SK-N-SH (cell line): ENCODE results near the gene LEFTY1. TPM values are rescaled to one million over a fixed set of nuclear protein-coding genes. Genes with fewer than 3 reads are reported as not detected.

ENCODE experiments used
- CTCF ChIA-PET: fragments of 300-600, 350-600 bp; formaldehyde crosslinking; extraction: SDS; loops from one replicate; lab custom pipeline; 2021; lab: Yijun Ruan, JAX
- POLR2A ChIA-PET: fragments of 350-600 bp; sonication (Branson Sonifier 250); formaldehyde crosslinking; extraction: SDS; loops from one replicate; lab custom pipeline; 2020; ENCODE audit warnings: antibody characterized with exemption, inconsistent platforms; lab: Yijun Ruan, JAX
- DNase-seq: peaks from one replicate; pipeline ENCODE4 v3.0.0; 2012
- H2AFZ ChIP-seq: fragments of 200-600 bp; sonication (generic); 2 replicates; pipeline ENCODE4 v1.8.1; 2016; ENCODE audit warnings: antibody characterized with exemption, mild to moderate bottlenecking, low read depth
- H3F3A ChIP-seq: fragments of 200-600 bp; sonication (generic); replicated peaks from 2 replicates; pipeline ENCODE3; 2016; ENCODE audit warnings: antibody characterized with exemption, mild to moderate bottlenecking; ENCODE audit not compliant: insufficient read depth
- H3K27ac ChIP-seq, 2 experiments: fragments of 200-500 bp in 1 of 2; fragments of 200-600 bp in 1 of 2; sonication (Bioruptor generic) in 1 of 2; sonication (generic), shearing (Covaris generic) in 1 of 2; 2 replicates each; pipeline versions ENCODE4 v1.5.1 to v1.6.1; 2014 to 2016; ENCODE audit warnings: low read depth in 2 of 2, inconsistent platforms in 1 of 2, low read length in 1 of 2, mild to moderate bottlenecking in 1 of 2, mixed read lengths in 1 of 2
- H3K27me3 ChIP-seq: fragments of 200-600 bp; sonication (generic), shearing (Covaris generic); 2 replicates; pipeline ENCODE4 v1.6.1; 2016; ENCODE audit warnings: mixed run types; ENCODE audit not compliant: insufficient read depth
- H3K36me3 ChIP-seq, 2 experiments: fragments of 200-500 bp in 1 of 2; fragments of 200-600 bp in 1 of 2; sonication (Bioruptor generic) in 1 of 2; sonication (generic) in 1 of 2; replicated peaks in 1 of 2; 2 replicates each; pipeline versions ENCODE3 to v1.5.1; 2014 to 2016; ENCODE audit warnings: low read length in 1 of 2, mild to moderate bottlenecking in 1 of 2; ENCODE audit not compliant: insufficient read depth in 2 of 2, control insufficient read depth in 1 of 2
- H3K4me1 ChIP-seq, 2 experiments: fragments of 200-500 bp in 1 of 2; fragments of 200-600 bp in 1 of 2; sonication (Bioruptor generic) in 1 of 2; sonication (generic), shearing (Covaris generic) in 1 of 2; 2 replicates each; pipeline versions ENCODE4 v1.5.1 to v1.6.1; 2014 to 2016; ENCODE audit warnings: low read depth in 1 of 2, low read length in 1 of 2, mixed run types in 1 of 2; ENCODE audit not compliant: insufficient read depth in 2 of 2, control insufficient read depth in 1 of 2
- H3K4me2 ChIP-seq: fragments of 200-600 bp; sonication (generic), shearing (Covaris generic); 2 replicates; pipeline ENCODE4 v1.6.1; 2017; ENCODE audit warnings: mixed run types
- H3K4me3 ChIP-seq, 2 experiments: fragments of 200-500 bp in 1 of 2; fragments of 200-600 bp in 1 of 2; sonication (Bioruptor generic) in 1 of 2; sonication (generic), shearing (Covaris generic) in 1 of 2; 2 replicates each; pipeline versions ENCODE4 v1.5.1 to v1.8.1; 2014 to 2016; ENCODE audit warnings: low read depth in 2 of 2, inconsistent platforms in 1 of 2, low read length in 1 of 2, mild to moderate bottlenecking in 1 of 2, mixed read lengths in 1 of 2, moderate library complexity in 1 of 2
- H3K79me2 ChIP-seq: fragments of 200-600 bp; sonication (generic); 2 replicates; pipeline ENCODE4 v1.8.1; 2017; ENCODE audit warnings: mild to moderate bottlenecking; ENCODE audit not compliant: insufficient read depth
- H3K9ac ChIP-seq: fragments of 200-600 bp; sonication (generic); 2 replicates; pipeline ENCODE4 v1.6.1; 2017; ENCODE audit warnings: mixed run types
- H3K9me2 ChIP-seq: fragments of 200-600 bp; sonication (generic); 2 replicates; pipeline ENCODE4 v1.6.1; 2017; ENCODE audit warnings: mixed run types
- H3K9me3 ChIP-seq: fragments of 200-600 bp; sonication (generic); 2 replicates; pipeline ENCODE4 v1.6.1; 2017; ENCODE audit warnings: mixed run types, mild to moderate bottlenecking, moderate library complexity
- H4K20me1 ChIP-seq: fragments of 200-600 bp; sonication (generic); 2 replicates; pipeline ENCODE4 v1.6.1; 2017; ENCODE audit warnings: mild to moderate bottlenecking, mixed run types; ENCODE audit not compliant: insufficient read depth
- CHD2 ChIP-seq: fragments of 150-350 bp; IDR thresholded peaks from 2 replicates; pipeline ENCODE4 v1.6.1; 2018; ENCODE audit warnings: low read length; ENCODE audit not compliant: partially characterized antibody
- ELF1 ChIP-seq: IDR thresholded peaks from 2 replicates; pipeline ENCODE4 v1.4.0; 2012
- FOSL2 ChIP-seq: IDR thresholded peaks from 2 replicates; pipeline ENCODE4 v1.4.0; 2012; ENCODE audit warnings: low read depth, mild to moderate bottlenecking, moderate library complexity, borderline replicate concordance
- FOXM1 ChIP-seq: IDR thresholded peaks from 2 replicates; pipeline ENCODE4 v1.4.0; 2012; ENCODE audit warnings: low read depth, mild to moderate bottlenecking
- GABPA ChIP-seq: IDR thresholded peaks from 2 replicates; pipeline ENCODE4 v1.4.0; 2012; ENCODE audit warnings: low read depth, mild to moderate bottlenecking
- IRF3 ChIP-seq: fragments of 150-350 bp; IDR thresholded peaks from 2 replicates; pipeline ENCODE4 v1.6.1; 2016; ENCODE audit warnings: mild to moderate bottlenecking, low read depth, low read length
- JUND ChIP-seq: IDR thresholded peaks from 2 replicates; pipeline ENCODE4 v1.4.0; 2012
- MEF2A ChIP-seq: IDR thresholded peaks from 2 replicates; pipeline ENCODE4 v1.4.0; 2012; ENCODE audit warnings: low read depth, borderline replicate concordance
- MXI1 ChIP-seq: IDR thresholded peaks from 2 replicates; pipeline ENCODE4 v1.6.1; 2012; ENCODE audit warnings: mild to moderate bottlenecking, low read depth, low read length, improper control_type of control experiment
- NFIC ChIP-seq: IDR thresholded peaks from 2 replicates; pipeline ENCODE4 v1.4.0; 2012; ENCODE audit warnings: borderline replicate concordance
- POLR2AphosphoS5 ChIP-seq: IDR thresholded peaks from 2 replicates; pipeline ENCODE4 v1.6.1; 2012; ENCODE audit warnings: low read depth, low read length
- RAD21 ChIP-seq: IDR thresholded peaks from 2 replicates; pipeline ENCODE4 v1.6.1; 2012; ENCODE audit warnings: mild to moderate bottlenecking, low read length
- RCOR1 ChIP-seq: fragments of 150-350 bp; IDR thresholded peaks from 2 replicates; pipeline ENCODE4 v1.6.1; 2017; ENCODE audit warnings: antibody characterized with exemption, low read length
- RXRA ChIP-seq: IDR thresholded peaks from 2 replicates; pipeline ENCODE4 v1.4.0; 2012; ENCODE audit warnings: low read depth, mild to moderate bottlenecking, borderline replicate concordance
- SIN3A ChIP-seq: IDR thresholded peaks from 2 replicates; pipeline ENCODE4 v1.6.1; 2012; ENCODE audit warnings: low read depth, mild to moderate bottlenecking, low read length, moderate library complexity, borderline replicate concordance
- TEAD4 ChIP-seq: IDR thresholded peaks from 2 replicates; pipeline ENCODE4 v1.4.0; 2012; ENCODE audit warnings: mild to moderate bottlenecking, borderline replicate concordance; ENCODE audit not compliant: insufficient read depth
- USF2 ChIP-seq: fragments of 150-350 bp; IDR thresholded peaks from 2 replicates; pipeline ENCODE4 v1.6.1; 2017; ENCODE audit warnings: antibody characterized with exemption, low read length, low read depth, borderline replicate concordance
- WGBS: methylation state at CpG from one replicate; pipeline ENCODE4 v1.1.6; 2017; ENCODE audit warnings: low lambda C conversion rate; 5-methylcytosine and 5-hydroxymethylcytosine counted together
- polyA plus RNA-seq, 3 experiments: library from polyadenylated mRNA; depleted of rRNA; stranded (reverse); fragments of >200 nt; gene quantifications; 2 replicates each; pipeline ENCODE4 v1.2.3, GENCODE V29; 2012
- TF ChIP-seq, protein P1 (sequence below): IDR thresholded peaks from 2 replicates; pipeline ENCODE4; 2012
- TF ChIP-seq, protein P2 (sequence below): IDR thresholded peaks from 2 replicates; pipeline ENCODE4 v1.4.0; 2012; ENCODE audit warnings: low read depth, borderline replicate concordance

Gene LEFTY1
- polyA plus RNA-seq, 1 of the 3 experiments (the other 2 are of a cell fraction): 0.07 TPM

DNA sequence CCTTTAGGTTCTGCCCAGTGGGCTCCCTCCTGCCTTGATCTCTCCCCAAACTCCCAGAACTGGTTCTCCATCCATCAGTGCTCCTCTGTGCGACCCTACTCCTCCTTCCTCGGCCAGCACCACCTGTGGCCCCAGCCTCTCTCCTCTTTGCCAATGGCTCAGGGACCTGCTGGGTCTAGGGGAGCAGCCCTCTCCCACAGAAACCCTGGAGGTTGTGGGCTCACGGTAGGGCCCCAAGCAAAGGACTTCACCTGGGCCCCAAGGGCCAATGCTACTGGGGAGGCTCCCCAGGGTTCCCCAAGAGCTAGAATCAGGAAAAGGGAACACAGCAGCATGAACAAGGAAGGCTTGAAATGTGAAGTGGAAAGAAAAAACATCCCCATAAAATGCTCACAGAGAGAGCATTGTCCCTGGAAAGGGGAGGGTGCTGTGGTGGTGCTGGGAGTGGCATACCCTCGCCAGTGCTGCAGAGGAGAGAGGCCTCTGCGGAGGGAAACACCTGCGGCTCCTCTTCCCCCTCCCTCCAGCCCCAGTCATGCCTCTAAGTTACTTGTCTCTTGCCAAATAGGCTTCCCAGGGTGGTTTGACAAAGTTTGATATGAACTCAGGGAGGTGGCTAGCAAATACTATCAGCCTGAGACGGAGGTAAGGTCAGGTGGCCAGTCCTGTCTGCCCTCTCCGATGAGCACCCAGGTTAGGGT, 9.3 kb downstream of the LEFTY1 start:
- Histone ChIP-seq H3F3A (peaks cover 4% of the 10 kb centered on the region), H3K36me3 (no peaks in the 10 kb centered on the region), H3K9ac (no peak overlapping the region), H3K4me1 (peaks cover 0 to 34% of the 10 kb centered on the region in 2 experiments; a peak in 1 of 4 replicates), H3K79me2 (peaks cover 7% of the 10 kb centered on the region; the same call in 1 of the 2 replicates), H3K4me3 (no peak overlapping the region; a peak in 1 of 4 replicates), H3K27me3 (no peaks in the 10 kb centered on the region), H4K20me1 (no peaks in the 10 kb centered on the region), H3K27ac (no peak overlapping the region), H3K9me2 (no peaks in the 10 kb centered on the region), H3K9me3 (no peaks in the 10 kb centered on the region), H3K4me2 (no peak overlapping the region), H2AFZ (no peak overlapping the region)
- WGBS: 93% methylated on average over 8 of the region's 8 CpGs
- POLR2A ChIA-PET: interaction anchor here (0.6 to 1.0 kb wide), 2 partner anchors 35 to 120 kb away, joined by 3 read pairs; partner anchors contain the start of gene SDE2
- CTCF ChIA-PET: interaction anchor here (0.6 to 3.9 kb wide), 2 partner anchors 57 to 405 kb away, joined by 3 to 21 read pairs; no protein-coding TSS in a partner anchor
- no peak for DNase-seq
- TF ChIP-seq, protein P1, sequence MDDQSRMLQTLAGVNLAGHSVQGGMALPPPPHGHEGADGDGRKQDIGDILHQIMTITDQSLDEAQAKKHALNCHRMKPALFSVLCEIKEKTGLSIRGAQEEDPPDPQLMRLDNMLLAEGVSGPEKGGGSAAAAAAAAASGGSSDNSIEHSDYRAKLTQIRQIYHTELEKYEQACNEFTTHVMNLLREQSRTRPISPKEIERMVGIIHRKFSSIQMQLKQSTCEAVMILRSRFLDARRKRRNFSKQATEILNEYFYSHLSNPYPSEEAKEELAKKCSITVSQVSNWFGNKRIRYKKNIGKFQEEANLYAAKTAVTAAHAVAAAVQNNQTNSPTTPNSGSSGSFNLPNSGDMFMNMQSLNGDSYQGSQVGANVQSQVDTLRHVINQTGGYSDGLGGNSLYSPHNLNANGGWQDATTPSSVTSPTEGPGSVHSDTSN: no peak
- TF ChIP-seq NFIC (no peak), RCOR1 (no peak), CHD2 (no peak), JUND (no peak), MXI1 (no peak), IRF3 (no peak), RXRA (no peak), ELF1 (no peak), FOXM1 (no peak), TEAD4 (no peak)

DNA sequence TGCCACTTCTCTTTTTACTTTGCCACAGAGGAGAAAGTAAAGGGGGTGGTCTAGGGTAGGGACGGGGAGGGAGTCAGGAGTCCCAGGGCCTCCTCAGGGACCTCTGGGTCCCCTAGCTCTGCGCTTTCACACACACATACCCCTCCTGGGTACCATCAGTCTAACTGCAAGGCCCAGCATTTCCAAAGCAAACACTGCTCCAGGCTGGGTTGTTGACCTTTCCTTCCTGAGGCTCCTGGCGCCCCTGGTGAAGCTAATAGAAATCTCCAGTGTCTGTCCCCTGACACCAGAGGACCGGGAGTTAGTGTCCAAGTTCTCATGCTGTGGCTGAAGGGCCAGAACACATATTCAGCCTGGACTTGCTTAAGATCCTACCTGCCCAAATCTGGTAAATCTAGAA, 10.7 kb downstream of the LEFTY1 start:
- no peaks in the 10 kb centered on the region for H4K20me1 ChIP-seq
- TF ChIP-seq USF2: no peak
- TF ChIP-seq, protein P1: no peak
- no peak for TF ChIP-seq POLR2AphosphoS5
- no peak for TF ChIP-seq RAD21
- no peak for TF ChIP-seq FOSL2
- no peak for TF ChIP-seq SIN3A
- no peak for TF ChIP-seq IRF3
- TF ChIP-seq, protein P2, sequence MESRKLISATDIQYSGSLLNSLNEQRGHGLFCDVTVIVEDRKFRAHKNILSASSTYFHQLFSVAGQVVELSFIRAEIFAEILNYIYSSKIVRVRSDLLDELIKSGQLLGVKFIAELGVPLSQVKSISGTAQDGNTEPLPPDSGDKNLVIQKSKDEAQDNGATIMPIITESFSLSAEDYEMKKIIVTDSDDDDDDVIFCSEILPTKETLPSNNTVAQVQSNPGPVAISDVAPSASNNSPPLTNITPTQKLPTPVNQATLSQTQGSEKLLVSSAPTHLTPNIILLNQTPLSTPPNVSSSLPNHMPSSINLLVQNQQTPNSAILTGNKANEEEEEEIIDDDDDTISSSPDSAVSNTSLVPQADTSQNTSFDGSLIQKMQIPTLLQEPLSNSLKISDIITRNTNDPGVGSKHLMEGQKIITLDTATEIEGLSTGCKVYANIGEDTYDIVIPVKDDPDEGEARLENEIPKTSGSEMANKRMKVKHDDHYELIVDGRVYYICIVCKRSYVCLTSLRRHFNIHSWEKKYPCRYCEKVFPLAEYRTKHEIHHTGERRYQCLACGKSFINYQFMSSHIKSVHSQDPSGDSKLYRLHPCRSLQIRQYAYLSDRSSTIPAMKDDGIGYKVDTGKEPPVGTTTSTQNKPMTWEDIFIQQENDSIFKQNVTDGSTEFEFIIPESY: no peak
- no peak for TF ChIP-seq GABPA
- no peak for TF ChIP-seq MEF2A
- no peak for TF ChIP-seq RXRA

More for the DNA sequence above, 10.7 kb downstream of the LEFTY1 start:
- Histone ChIP-seq H3K27me3 (no peaks in the 10 kb centered on the region), H3K9me3 (no peaks in the 10 kb centered on the region), H3F3A (peaks cover 4% of the 10 kb centered on the region), H3K4me3 (no peak overlapping the region), H3K9ac (no peak overlapping the region), H3K36me3 (peaks cover 0 to 5% of the 10 kb centered on the region in 2 experiments), H3K9me2 (no peaks in the 10 kb centered on the region), H3K4me1 (peaks cover 0 to 34% of the 10 kb centered on the region in 2 experiments; a peak in 1 of 4 replicates), H2AFZ (no peak overlapping the region), H3K4me2 (no peak overlapping the region), H3K27ac (no peak overlapping the region), H3K79me2 (peaks cover 7% of the 10 kb centered on the region; the same call in 1 of the 2 replicates)
- DNase-seq: no peak
- WGBS: 88% methylated on average over 3 of the region's 4 CpGs
- POLR2A ChIA-PET: interaction anchor here (0.5 kb wide), 1 partner anchor 22 kb away, joined by 3 read pairs; no protein-coding TSS in a partner anchor
- CTCF ChIA-PET: interaction anchor here (0.9 to 3.0 kb wide), 9 partner anchors 11 to 404 kb away, joined by 3 to 14 read pairs (median 5); partner anchors contain the start of gene LEFTY1
